Activated effector memory CD4-positive, alpha-beta T cell treated with anti-CD3 and anti-CD28 coated beads, Interleukin-2, amount 50 U/mL, for 16 hours (primary cell): ENCODE measurements around the gene MEIS2.

Experiments
- DNase-seq: peaks from one replicate; pipeline ENCODE4 v3.0.0-alpha.2; 2020

Gene MEIS2

GRCh38 chr15:36863570-36863969, 236.8 kb downstream of the MEIS2 start:
- no peak for DNase-seq

GRCh38 chr15:36860792-36861191, 239.6 kb downstream of the MEIS2 start:
- DNase-seq: no peak

DNA sequence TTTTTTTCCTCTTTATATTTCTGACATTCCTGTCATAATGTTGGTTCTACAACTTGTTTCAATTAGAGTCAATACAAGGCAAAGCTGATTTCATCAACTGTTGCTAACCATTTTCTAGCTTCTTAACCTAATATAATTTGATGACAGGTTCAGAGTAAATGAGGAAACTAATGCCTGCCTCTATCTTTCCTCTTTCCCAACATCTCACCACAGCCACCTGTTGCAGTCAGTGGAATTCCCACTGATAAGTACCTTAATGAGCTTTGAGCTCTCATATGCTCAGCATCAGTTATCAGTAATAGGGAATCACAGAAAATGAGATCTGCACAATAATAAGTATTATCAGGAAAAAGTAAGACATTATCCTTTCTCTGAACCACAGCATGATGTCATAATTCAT, 241.9 kb downstream of the MEIS2 start:
- DNase-seq: no peak

DNA sequence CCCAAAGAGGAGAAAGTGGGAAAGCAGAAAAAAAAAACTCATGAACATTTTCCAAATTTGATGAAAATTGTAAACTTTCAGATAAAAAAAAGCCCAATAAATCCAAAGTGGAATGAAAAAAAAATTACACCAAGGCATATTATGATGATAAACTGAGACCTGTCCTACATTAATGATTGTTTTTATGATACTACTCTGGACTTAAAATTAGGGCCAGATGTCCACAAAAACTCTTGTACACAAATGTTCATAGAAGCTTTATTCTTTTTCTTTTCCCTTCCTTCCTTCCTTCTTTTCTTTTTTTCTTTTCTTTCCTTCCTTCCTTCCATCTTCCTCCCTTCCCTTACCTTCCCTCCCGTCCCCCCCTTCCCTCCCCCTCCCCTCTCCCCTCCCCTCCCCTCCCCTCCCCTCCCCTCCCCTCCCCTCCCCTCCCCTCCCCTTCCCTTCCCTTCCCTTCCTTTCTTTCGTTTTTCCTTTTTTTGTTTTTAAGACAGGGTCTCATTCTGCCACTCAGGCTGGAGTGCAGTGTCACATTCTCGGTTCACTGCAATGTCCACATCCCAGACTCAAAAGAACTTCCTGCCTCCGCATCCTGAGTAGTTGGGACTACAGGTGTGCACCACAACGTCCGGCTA, 243.9 kb downstream of the MEIS2 start:
- DNase-seq: no peak

GRCh38 chr15:36850864-36851263, 249.5 kb downstream of the MEIS2 start:
- DNase-seq: no peak

DNA sequence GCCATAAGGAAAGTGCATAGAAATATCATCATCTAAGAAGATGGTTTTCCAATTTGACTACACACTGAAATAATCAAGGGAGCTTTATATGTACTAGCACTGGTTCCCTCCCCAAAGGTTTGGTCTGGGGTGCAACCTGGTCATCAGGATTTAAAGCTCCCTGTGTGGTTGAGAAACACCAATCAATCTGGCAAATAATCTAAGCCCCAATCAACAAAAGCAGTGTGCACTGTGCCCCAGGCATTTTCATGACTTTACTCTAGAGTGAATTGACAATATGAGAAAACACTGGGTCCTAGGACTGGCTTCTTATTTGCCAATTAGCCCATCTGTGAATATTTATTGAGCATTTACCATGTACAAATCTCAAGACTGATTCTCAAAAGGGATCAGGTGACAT, 255.1 kb downstream of the MEIS2 start:
- no peak for DNase-seq

- DNase-seq: no peak
Measured at GRCh38 chr15:36844534-36844998, 255.8 kb downstream of the MEIS2 start.

- no peak for DNase-seq
Measured at GRCh38 chr15:36843822-36844221, 256.5 kb downstream of the MEIS2 start.

DNA sequence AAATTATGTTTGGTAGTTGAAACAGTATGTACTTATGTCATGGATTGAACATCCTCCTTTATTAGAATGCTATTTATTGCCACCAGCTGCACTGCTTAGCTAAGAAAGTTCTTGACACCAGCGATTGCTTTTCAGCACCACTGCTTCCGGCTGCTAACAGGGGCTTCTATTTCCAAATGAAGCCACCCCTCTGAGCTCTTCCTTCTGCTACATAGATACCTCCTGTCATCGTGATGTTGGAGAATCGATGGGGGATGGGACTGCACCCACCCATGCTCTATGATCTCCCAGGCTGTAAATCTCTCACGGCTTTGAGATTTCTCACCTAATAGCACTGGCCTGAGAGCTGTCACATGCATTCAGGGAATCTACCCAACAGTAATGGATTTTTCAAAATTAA, 259.2 kb downstream of the MEIS2 start:
- DNase-seq: no peak
